Endothelial cell of umbilical vein (primary cell): ENCODE measurements around the gene SSB. TPM values are rescaled to one million over a fixed set of nuclear protein-coding genes. Genes with fewer than 3 reads are reported as not detected.

Experiments
- BruUV-seq: library from RNA; stranded (reverse); fragments of 400-500 nt; replicated peaks from 2 replicates; lab custom pipeline; 2021; lab: Mats Ljungman, UMichigan
- CTCF ChIA-PET: fragments of 300-600, 350-600 bp; sonication (Branson Sonifier 250); formaldehyde crosslinking; loops from one replicate; lab custom pipeline; 2021; ENCODE audit warnings: antibody characterized with exemption, inconsistent platforms; lab: Charles Lee
- POLR2A ChIA-PET: fragments of 300-600, 350-600 bp; sonication (Branson Sonifier 250); formaldehyde crosslinking; loops from one replicate; lab custom pipeline; 2021; ENCODE audit warnings: antibody characterized with exemption, inconsistent platforms; lab: Charles Lee
- DNase-seq: peaks from one replicate; pipeline ENCODE4 v3.0.0-alpha.2; 2011; ENCODE audit warnings: low read depth, low spot score
- FAIRE-seq: peaks from 2 replicates; lab custom pipeline; 2011; peaks lifted over from hg19 to GRCh38; lab: Jason Lieb, UNC
- H2AFZ ChIP-seq: 2 replicates; pipeline ENCODE4 v1.6.0; 2012; ENCODE audit warnings: low read depth, low read length, control low read depth, inconsistent platforms
- H3K27ac ChIP-seq: 2 replicates; pipeline ENCODE4 v1.5.1; 2011; ENCODE audit warnings: low read depth, mild to moderate bottlenecking, control low read depth, low read length, moderate library complexity; ENCODE audit not compliant: insufficient read depth
- H3K27me3 ChIP-seq, 2 experiments: 2 replicates each; pipeline versions ENCODE4 v1.6.0 to v1.6.1; 2011; ENCODE audit warnings: low read length in 2 of 2, mixed read lengths in 1 of 2; ENCODE audit not compliant: control insufficient read depth in 2 of 2, insufficient read depth in 2 of 2
- H3K36me3 ChIP-seq, 2 experiments: 2 replicates in 1 of 2; 3 replicates in 1 of 2; pipeline ENCODE4 v1.5.1; 2011; ENCODE audit warnings: low read length in 2 of 2, mild to moderate bottlenecking in 1 of 2, moderate library complexity in 1 of 2; ENCODE audit not compliant: control insufficient read depth in 2 of 2, insufficient read depth in 2 of 2; ENCODE audit errors: extremely low read depth in 1 of 2
- H3K4me1 ChIP-seq: 3 replicates; pipeline ENCODE4 v1.5.1; 2011; ENCODE audit warnings: mild to moderate bottlenecking, low read length; ENCODE audit not compliant: control insufficient read depth, insufficient read depth; ENCODE audit errors: extremely low read depth
- H3K4me2 ChIP-seq: 2 replicates; pipeline ENCODE4 v1.6.1; 2011; ENCODE audit warnings: low read length, control low read depth, mixed read lengths; ENCODE audit not compliant: insufficient read depth
- H3K4me3 ChIP-seq, 3 experiments: fragments of 200-600 bp in 1 of 3; sonication (generic), shearing (Covaris generic) in 1 of 3; replicated peaks in 1 of 3; 2 replicates each; pipeline ENCODE4 v1.5.1; 2011 to 2016; ENCODE audit warnings: control low read depth in 3 of 3, low read length in 3 of 3, mild to moderate bottlenecking in 2 of 3, inconsistent platforms in 1 of 3, low read depth in 1 of 3, moderate library complexity in 1 of 3; ENCODE audit not compliant: insufficient read depth in 1 of 3
- H3K79me2 ChIP-seq: 2 replicates; pipeline ENCODE4 v1.6.0; 2012; ENCODE audit warnings: low read length, inconsistent platforms; ENCODE audit not compliant: control insufficient read depth, insufficient read depth
- H3K9ac ChIP-seq: replicated peaks from 2 replicates; pipeline ENCODE3; 2011; ENCODE audit warnings: low read length, control low read depth; ENCODE audit not compliant: insufficient read depth; ENCODE audit errors: extremely low read depth
- H3K9me1 ChIP-seq: replicated peaks from 3 replicates; pipeline ENCODE4 v1.6.0; 2011; ENCODE audit warnings: mild to moderate bottlenecking, low read length; ENCODE audit not compliant: control insufficient read depth, insufficient read depth; ENCODE audit errors: extremely low read depth
- H3K9me3 ChIP-seq: replicated peaks from 2 replicates; pipeline ENCODE4 v1.5.1; 2012; ENCODE audit warnings: low read length, inconsistent platforms; ENCODE audit not compliant: control insufficient read depth, insufficient read depth
- H4K20me1 ChIP-seq: replicated peaks from 2 replicates; pipeline ENCODE3; 2011; ENCODE audit warnings: mild to moderate bottlenecking, low read length; ENCODE audit not compliant: control insufficient read depth, insufficient read depth; ENCODE audit errors: extremely low read depth
- EZH2 ChIP-seq: IDR thresholded peaks from 2 replicates; pipeline ENCODE4 v1.6.1; 2012; ENCODE audit warnings: borderline replicate concordance, low read depth, mild to moderate bottlenecking, moderate library complexity, low read length, inconsistent platforms; ENCODE audit not compliant: severe bottlenecking
- FOS ChIP-seq: IDR thresholded peaks from 2 replicates; pipeline ENCODE4 v1.6.1; 2011; ENCODE audit warnings: mild to moderate bottlenecking, low read length, moderate library complexity, borderline replicate concordance; ENCODE audit not compliant: insufficient read depth
- GATA2 ChIP-seq: IDR thresholded peaks from 2 replicates; pipeline ENCODE4 v1.7.0; 2011; ENCODE audit warnings: low read depth, mild to moderate bottlenecking, moderate library complexity, mixed read lengths, low read length; ENCODE audit not compliant: insufficient read length, insufficient read depth
- JUN ChIP-seq: IDR thresholded peaks from 2 replicates; pipeline ENCODE4 v1.6.1; 2011; ENCODE audit warnings: borderline replicate concordance, low read depth; ENCODE audit not compliant: insufficient read length, insufficient read depth
- MYC ChIP-seq: IDR thresholded peaks from one replicate; pipeline ENCODE4 v1.6.1; 2011; ENCODE audit warnings: mild to moderate bottlenecking, low read depth, low read length
- POLR2A ChIP-seq: IDR thresholded peaks from 2 replicates; pipeline ENCODE4 v1.6.1; 2012; ENCODE audit warnings: low read depth, mild to moderate bottlenecking, control low read depth, low read length
- POLR2AphosphoS5 ChIP-seq: IDR thresholded peaks from 2 replicates; pipeline ENCODE4 v1.6.1; 2012; ENCODE audit warnings: low read depth, mild to moderate bottlenecking, control low read depth, low read length, moderate library complexity; ENCODE audit not compliant: insufficient read depth
- dilution Hi-C: fragments of 300-500 bp; cut with MboI; formaldehyde crosslinking; loops from one replicate; pipeline ENCODE4 v1.15.0; 2019; ENCODE audit warnings: low sequenced_read_pairs; ENCODE audit not compliant: extremely low pct_ligation_motif_present
- intact Hi-C: fragments of 100-400 bp; cut with micrococcal nuclease; formaldehyde crosslinking; loops from one replicate; pipeline ENCODE4 v1.10.0; 2022
- polyA plus RNA-seq, 4 experiments: library from polyadenylated mRNA; depleted of rRNA in 3 of 4; stranded (reverse) in 3 of 4; unstranded in 1 of 4; fragments of >200 nt; gene quantifications; 2 replicates each; pipeline versions ENCODE4 v1.2.1 to v1.2.3, GENCODE V29; 2011 to 2012; ENCODE audit warnings: missing spikeins in 1 of 4
- total RNA-seq: library from RNA; stranded (reverse); gene quantifications from 2 replicates; pipeline ENCODE4 v1.2.3, GENCODE V29; 2021
- TF ChIP-seq, protein P1 (sequence below), 2 donors: IDR thresholded peaks; 1 replicate in 1 of 2; 2 replicates in 1 of 2; pipeline ENCODE4 v1.5.1; 2011; ENCODE audit warnings: low read length in 2 of 2, mild to moderate bottlenecking in 2 of 2, moderate library complexity in 2 of 2, control low read depth in 1 of 2, inconsistent platforms in 1 of 2, low read depth in 1 of 2; ENCODE audit not compliant: insufficient read depth in 1 of 2; ENCODE audit errors: extremely low read depth in 1 of 2
- TF ChIP-seq, protein P2 (sequence below): IDR thresholded peaks from 2 replicates; pipeline ENCODE4 v1.6.1; 2011; ENCODE audit not compliant: insufficient read depth, insufficient read length

SSB gene
- total and polyA plus RNA-seq, 2 donors (not counting 3 experiments of a cell fraction or from before 2014, with no cell fraction given): 36.1 to 125 TPM

DNA sequence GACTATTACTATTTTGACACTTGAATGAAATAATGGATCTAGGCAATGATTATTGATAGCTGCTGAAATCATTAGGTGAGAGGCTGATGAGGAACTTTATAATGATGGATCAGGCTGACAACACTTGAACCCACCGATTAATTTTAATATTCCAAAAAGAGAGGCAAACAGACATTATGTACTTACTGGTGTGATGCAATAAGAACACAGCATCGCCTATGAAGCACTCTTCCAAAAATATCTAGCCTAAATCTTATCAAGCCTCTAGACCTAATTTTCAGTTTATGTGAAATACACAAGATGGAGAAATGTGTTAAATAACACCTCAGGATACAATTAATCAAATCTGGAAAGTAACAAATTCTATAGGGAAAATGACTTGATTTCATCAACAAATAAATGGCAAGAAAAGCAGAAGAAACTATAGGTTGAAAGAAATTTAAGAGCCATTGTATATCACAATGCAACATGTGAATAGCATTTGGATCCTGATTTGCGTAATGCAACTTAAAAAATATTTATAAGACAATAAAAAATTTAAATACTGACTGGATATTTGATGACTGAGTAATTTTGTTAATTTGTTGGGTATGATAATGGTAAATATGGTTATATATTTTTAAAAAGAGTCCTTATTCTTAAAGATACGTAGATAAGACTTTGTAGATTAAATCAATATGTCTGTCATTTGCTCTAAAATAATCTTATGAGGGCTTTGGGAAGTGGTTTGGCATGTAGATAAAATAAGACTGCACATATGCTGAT is 17.2 kb upstream of the SSB start:
- TF ChIP-seq JUN (no peak), GATA2 (no peak), FOS (no peak), EZH2 (no peak), POLR2A (no peak), MYC (no peak), POLR2AphosphoS5 (no peak)
- TF ChIP-seq, protein P1, sequence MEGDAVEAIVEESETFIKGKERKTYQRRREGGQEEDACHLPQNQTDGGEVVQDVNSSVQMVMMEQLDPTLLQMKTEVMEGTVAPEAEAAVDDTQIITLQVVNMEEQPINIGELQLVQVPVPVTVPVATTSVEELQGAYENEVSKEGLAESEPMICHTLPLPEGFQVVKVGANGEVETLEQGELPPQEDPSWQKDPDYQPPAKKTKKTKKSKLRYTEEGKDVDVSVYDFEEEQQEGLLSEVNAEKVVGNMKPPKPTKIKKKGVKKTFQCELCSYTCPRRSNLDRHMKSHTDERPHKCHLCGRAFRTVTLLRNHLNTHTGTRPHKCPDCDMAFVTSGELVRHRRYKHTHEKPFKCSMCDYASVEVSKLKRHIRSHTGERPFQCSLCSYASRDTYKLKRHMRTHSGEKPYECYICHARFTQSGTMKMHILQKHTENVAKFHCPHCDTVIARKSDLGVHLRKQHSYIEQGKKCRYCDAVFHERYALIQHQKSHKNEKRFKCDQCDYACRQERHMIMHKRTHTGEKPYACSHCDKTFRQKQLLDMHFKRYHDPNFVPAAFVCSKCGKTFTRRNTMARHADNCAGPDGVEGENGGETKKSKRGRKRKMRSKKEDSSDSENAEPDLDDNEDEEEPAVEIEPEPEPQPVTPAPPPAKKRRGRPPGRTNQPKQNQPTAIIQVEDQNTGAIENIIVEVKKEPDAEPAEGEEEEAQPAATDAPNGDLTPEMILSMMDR (IDR thresholded peaks at IDR 0.05; ENCODE audit: extremely low read depth in 1 of 2, insufficient read depth in 1 of 2, low read depth in 1 of 2, low read length in 2 of 2): no peak
- TF ChIP-seq, protein P2, sequence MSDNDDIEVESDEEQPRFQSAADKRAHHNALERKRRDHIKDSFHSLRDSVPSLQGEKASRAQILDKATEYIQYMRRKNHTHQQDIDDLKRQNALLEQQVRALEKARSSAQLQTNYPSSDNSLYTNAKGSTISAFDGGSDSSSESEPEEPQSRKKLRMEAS: no peak
- no peak for DNase-seq
- no peak for FAIRE-seq
- ChIA-PET POLR2A (no interaction called here), CTCF (no interaction called here)
- Histone ChIP-seq H3K9me1 (no peaks in the 10 kb centered on the region), H3K27me3 (no peaks in the 10 kb centered on the region), H3K4me3 (no peak overlapping the region), H3K9me3 (no peaks in the 10 kb centered on the region), H3K4me2 (no peak overlapping the region), H2AFZ (no peak overlapping the region), H3K9ac (no peak overlapping the region), H3K27ac (no peak overlapping the region), H4K20me1 (no peaks in the 10 kb centered on the region), H3K79me2 (no peaks in the 10 kb centered on the region), H3K36me3 (no peaks in the 10 kb centered on the region), H3K4me1 (no peaks in the 10 kb centered on the region)
- no TSS peak for BruUV-seq
- intact Hi-C loops: loop anchor here (1.0 kb wide), 1 partner anchor 9 kb away; no protein-coding TSS in a partner anchor
- dilution Hi-C loops: no loop called here
